ENCODE data around the gene SEC24D.
"Not testable (repeated sequence)": the region's sequence is repeated elsewhere in the genome, so short reads cannot be mapped to it uniquely, and the experiment has no call there.

SEC24D gene, protein sequence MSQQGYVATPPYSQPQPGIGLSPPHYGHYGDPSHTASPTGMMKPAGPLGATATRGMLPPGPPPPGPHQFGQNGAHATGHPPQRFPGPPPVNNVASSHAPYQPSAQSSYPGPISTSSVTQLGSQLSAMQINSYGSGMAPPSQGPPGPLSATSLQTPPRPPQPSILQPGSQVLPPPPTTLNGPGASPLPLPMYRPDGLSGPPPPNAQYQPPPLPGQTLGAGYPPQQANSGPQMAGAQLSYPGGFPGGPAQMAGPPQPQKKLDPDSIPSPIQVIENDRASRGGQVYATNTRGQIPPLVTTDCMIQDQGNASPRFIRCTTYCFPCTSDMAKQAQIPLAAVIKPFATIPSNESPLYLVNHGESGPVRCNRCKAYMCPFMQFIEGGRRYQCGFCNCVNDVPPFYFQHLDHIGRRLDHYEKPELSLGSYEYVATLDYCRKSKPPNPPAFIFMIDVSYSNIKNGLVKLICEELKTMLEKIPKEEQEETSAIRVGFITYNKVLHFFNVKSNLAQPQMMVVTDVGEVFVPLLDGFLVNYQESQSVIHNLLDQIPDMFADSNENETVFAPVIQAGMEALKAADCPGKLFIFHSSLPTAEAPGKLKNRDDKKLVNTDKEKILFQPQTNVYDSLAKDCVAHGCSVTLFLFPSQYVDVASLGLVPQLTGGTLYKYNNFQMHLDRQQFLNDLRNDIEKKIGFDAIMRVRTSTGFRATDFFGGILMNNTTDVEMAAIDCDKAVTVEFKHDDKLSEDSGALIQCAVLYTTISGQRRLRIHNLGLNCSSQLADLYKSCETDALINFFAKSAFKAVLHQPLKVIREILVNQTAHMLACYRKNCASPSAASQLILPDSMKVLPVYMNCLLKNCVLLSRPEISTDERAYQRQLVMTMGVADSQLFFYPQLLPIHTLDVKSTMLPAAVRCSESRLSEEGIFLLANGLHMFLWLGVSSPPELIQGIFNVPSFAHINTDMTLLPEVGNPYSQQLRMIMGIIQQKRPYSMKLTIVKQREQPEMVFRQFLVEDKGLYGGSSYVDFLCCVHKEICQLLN

DNA sequence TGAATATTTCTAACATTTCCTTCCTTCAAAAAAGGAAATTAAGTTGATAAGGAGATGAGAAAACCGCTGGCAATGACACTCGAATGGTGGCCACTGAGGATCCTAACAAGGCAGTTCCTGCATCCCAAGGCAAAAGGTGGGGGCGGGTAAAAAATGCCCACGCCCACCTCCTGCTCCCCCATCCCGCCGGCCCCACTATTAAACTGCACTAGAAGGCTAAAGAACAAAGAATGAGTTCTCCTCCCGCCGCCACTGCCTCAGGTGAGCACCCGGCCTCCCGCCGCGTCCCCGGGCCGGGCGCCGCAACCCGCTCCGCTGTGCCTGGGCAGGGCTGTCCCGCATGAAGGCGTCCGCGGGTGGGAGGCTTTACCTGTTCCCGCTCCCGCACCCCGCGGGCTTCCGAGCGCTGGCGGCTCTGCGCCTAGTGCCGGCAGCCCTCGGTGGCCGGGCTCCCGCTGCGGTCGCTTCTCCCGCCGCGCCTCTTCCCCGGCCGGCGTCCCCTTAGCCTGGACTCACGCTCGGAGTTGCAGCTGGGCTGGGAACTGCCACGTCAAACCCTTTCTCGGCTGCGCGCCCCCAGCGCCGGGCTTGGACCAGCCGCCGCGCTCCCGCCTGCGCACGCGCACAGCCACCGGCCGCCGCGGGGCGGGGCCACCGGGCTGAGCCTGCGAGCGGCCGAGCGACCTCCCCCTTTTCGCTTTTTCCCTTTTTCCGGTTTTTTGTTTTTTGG lies at the start of gene SEC24D:
SEC24D (minus strand) TSS at position 556 of the 730 bp plus-strand sequence. CDS start 2,430 bp downstream, outside the sequence.
- peak; percentile 18 for DNase-seq

DNA sequence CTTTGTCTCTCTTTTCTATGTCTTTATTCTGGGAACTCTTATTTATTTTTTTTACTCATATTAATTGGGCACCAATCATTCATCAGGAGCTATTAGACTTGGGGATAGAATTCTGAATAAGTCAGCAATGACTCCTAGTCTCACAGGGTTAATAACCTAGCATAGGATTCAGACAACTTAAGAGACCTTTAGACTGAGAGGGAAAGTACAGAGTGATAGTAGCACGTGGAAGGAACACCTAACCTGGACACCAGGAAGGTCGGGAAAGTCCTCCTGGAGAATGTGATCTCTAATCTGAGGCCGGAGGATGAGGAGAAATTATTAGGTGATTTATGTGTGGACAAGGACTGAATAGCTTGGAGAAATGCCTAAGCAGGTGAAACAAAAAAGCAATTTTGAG lies 48.8 kb upstream of the SEC24D start:
- DNase-seq, result no peak

DNA sequence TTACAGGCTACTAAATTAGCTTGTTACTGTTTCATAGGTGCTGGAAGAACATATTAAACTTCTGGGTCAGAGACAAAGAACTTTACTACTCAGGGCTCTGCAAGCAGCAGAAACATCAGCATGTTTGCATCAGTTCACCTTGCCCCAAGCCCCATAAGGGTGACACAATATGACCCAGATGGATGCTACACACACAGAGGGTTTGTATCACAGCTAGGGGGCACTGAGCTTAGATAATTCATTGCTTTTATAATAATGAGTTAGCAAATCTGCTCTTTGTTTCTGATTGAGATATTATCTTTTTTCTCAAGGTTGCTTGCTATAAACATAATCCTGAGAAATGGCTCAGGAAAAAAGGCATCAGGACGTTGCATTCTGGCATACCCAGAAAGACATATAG lies 47.9 kb upstream of the SEC24D start:
- DNase-seq, result no peak

DNA sequence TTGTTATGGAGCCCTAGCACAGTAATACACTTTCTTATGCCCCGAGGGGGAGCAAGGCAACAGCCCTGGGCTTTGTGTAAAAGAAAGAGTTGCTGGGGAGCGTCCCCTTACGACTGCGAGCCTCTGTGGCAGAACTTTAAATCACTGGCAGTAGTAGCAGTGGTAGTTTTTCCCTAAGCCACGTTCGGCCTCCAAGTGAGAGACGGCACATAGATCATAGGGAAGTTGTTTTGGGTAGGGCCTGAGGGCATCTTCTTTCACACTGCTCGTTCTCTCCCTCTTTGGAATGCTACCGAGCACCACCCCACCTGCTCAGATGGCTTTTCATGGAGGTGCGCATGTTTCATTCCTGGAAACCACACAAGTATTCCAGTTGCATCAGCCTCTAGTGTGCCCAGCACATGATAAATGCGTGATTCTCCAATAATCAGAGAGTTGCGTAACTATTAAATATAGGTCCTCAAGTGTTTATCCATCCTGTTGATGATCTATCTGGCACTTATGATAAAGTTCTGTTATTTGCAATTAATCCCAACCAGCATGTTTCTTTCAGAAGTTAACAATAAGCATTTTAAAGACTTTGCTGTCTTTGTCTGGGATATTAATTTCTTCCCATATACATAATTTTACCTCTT lies 45.7 kb upstream of the SEC24D start:
- no peak for DNase-seq

DNA sequence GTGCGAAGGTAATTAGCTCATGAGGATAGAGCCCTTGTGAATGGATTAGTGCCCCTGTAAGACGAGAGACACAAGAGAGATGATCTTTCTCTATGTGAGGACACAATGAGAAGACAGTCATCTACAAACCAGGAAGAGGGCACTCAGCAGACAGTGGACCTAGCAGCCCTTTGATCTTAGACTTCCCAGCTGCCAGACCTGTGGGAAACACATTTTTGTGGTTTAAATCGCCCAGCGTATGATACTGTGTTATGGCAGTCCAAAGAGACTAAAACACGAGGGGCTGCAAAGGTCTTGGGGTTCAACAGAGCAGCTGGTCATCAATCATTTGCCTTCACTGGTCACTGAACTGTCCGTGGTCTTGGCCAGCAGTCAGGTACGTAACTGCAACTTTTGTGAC lies 43.5 kb upstream of the SEC24D start:
- DNase-seq, result no peak

DNA sequence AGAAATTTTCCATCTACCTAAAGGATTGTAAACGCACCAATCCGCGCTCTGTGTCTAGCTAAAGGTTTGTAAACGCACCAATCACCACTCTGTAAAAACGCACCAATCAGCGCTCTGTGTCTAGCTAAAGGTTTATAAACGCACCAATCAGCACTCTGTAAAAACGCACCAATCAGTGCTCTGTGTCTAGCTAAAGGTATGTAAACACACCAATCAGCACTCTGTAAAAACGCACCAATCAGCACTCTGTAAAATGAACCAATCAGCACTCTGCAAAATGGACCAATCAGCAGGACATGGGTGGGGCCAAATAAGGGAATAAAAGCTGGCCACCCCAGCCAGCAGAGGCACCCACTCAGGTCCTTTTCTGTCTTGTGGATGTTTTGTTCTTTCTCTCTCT lies 42.6 kb upstream of the SEC24D start:
- not testable (repeated sequence) for DNase-seq

DNA sequence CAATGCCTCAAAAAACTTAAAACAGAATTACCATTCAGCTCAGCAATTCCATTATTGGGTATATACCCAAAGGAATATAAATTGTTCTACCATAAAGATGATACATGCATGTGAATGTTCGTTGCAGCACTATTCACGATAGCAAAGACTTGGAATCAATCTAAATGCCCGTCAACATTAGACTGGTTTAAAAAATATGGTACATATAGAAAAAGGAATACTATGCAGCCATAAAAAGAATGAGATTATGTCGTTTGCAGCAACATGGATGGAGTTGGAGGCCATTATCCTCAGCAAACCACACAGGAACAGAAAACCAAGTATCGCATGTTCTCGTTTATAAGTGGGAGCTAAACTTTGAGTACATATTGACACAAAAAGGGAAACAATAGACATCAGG lies 41.9 kb upstream of the SEC24D start:
- no peak for DNase-seq

DNA sequence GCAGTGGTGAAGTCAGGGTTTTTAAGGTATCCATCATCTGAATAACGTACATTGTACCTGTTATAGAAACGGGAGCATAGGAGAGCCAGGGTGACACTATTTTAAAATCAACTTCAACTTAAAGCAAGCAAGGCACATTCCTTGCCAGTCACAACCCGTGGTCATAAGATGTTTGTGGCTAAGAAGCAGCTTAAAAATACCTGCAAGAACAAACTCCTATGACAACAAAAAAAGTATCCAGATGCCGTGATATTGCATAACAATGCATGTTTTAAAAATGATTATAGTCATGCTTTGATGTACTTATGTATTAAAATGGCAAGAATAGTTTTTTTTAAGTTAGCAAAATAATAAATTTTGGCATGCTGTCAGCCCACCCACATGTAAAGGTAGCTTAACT lies 36.3 kb upstream of the SEC24D start:
- DNase-seq, result no peak

DNA sequence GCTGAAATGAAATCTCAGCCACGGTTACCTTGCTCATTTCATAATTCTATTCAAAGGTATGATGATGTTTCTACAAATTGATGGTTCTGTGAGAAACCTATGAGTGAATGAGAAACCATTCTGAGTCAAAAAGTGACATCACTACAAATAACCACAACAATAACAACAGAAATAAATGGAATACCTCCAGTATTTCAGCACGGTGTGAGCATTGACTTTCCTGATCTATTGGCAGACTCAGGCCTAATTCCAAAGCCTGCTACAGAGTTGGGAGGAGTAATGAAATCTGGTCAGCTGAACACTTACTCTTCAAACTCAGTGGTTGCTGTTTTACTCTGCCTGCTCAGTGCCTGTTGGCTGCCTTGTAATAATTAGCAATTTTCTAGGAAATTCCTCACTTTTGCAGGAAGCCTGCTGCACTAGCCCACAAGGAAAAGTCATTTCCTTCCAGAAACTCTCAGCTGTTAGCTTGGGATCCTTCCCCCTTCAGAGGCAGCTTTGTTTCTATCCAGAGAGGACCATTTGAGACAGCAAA lies 33.9 kb upstream of the SEC24D start:
- no peak for DNase-seq

DNA sequence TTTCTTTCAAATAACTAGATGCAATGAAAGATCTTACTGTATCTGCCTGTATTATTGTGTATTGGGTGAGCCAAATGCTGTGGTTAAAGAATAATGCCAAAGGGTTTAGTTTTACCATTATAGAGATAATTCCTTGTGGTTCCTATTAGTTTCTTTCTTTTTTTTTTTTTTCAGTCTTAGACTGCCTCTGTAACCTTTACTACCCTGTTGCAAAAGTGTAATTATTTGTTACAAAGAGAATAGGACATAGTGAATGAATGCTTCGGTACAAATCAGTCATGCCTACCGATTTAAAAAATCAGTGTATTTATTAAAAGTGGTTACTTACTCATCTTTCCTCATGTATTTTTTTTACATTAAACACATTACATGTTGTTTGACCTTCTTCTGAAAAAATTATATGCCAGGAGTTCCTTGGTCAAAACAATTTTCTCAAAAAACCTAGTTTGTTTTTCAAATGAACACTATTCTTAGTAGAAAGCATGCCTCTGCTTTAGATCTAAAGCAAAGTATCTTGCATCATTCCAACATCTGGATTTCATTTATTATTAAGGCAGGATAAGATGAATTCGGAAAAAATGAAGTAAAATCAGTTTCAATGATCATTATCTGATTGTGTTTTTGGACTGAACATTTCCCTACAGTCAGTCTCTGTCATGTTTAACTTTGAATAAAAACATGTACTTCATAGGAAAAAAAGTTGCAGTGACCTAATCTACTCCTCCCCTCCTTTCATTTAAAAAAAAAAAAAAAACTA lies 31.6 kb upstream of the SEC24D start:
- DNase-seq, result no peak

DNA sequence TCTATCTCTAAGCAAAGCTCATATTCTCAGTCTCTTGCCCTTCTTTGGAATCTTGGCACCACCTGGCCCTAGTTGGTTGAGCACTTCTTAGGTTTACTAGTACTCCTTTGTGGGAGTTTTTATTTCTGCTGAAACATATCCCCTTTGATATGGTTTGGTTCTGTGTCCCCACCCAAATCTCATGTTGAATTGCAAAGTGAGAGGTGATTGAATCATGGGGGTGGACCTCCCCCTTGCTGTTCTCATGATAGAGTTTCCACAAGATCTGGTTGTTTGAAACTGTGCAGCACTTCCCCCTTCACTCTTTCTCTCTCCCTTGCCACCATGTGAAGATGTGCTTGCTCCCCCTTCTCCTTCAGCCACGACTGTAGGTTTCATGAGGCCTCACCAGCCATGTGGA lies 30.5 kb upstream of the SEC24D start:
- no peak for DNase-seq

DNA sequence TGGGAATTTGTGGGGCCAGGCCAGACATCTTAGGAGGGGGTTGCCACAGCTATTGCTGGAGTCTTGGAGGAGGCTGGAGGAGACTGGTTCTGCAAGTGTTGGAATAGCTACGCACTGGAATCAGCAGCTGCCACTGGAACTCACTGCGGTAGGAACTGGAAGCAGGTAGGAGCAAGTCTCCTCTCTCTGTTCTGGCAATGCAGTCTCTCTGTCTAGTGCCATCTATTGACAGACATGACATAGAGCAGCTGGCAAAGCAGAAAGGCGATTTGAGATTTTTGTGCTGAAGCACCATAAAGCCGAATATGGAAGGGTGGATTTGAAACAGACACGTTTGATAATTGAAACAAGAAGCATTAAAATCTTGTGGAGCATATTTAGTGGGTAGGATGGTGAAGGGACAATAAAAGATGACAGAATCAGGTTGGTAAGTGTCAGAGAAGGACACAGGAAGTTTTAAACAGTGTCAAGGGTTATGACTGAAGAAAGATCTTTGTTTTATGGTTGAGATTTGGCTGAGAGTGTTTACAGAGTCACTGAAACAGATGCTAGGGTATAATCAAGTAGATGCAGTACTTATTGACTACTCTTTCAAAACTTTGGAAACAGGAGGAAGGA lies 29.3 kb upstream of the SEC24D start:
- peak; percentile 12 for DNase-seq

DNA sequence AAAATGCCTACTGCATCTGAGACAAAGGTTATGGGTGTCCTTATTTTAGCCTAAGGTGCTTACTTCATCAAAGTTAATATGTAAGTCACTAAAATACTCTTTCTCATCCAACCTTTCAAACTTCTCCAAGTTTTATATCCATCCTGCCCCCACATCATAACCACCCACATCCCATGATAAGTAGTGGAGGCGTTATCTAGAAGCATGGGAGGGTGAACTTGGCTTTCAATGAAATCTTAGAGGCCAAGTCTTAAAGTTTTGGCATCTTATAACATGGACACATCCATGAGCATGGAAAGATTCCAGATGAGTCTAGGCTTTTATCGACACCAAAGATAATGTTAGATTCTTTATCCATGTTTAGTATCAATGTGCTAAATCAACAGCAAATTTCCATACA lies 22.9 kb upstream of the SEC24D start:
- no peak for DNase-seq

DNA sequence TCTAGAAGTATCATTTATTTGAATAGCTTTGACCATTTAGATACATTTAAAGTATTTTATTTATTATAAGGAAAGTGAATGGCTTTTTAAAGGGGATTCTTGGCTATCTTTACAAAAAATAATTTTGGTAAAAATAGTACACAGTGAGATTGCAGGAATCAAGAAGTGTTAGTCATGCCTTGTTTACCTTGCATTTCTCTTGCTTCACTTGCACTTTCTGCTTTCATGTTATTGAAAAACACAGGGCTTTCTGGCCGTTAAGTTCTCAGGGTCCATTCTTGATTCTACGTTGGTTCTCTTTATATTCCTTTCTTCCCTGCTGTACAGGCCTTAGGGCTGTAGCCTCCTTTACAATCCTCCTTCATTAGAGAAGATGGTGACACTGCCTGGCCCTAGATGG lies 21.8 kb upstream of the SEC24D start:
- DNase-seq, result no peak

DNA sequence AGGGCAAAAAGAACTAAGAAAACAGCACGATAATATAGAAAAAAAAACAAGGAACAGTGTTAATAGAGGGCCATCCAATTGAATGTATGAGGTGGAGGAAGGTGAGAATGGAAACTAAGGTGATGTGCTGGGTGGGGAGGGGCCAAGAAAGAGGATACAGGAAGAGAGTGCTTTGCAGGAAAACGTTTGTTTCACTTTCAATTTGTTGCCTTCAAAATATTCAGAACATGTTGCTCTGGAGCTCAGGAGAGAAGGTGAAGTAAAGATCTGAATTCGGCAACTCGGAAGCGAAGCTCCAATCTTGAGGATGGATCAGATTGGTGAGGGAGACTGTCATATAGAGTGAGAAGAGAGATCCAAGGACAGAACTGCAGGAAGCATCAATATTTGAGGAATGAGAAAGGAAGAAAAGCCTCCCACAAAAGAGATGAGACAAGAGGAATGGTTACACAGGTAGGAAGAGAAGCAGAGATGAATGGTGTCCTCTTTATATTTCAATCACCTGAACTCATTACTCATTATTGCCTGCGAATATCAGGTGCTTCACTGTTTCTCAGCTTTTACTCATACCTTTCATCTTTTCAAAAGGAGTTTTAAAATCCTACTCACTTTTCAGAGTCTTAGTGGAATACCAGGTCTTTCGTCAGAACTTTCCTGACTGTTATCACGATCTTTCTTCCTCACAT lies 14.7 kb upstream of the SEC24D start:
- DNase-seq, result no peak

DNA sequence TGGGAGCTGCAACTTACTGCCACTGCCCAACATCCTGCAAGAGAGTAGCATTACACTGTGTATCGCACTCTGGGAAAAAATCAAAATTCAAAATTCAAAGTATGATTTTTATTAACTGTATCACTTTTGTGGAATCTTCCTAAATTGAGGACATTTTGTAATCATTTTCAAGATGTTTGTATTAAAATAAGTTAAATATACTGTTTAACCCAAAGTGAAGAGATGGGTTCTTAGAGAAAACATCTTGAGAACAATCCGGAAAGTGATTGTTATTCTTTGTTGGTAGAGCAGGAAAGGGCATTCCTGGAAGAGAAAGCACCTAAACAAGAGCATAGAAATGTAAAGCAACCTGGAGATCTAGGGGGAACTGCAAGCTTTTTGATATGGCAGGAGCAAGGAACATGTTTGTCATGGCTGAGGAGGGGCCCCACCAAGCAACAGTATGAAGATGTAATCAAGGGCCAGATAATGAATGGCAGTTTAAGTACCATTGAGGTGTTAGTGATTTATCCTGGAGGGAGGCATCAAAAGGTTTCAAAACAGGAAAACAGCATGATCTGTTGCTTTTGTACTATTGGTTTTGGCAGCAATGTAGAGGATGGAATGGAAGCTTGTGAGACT lies 14.1 kb upstream of the SEC24D start:
- DNase-seq, result no peak

DNA sequence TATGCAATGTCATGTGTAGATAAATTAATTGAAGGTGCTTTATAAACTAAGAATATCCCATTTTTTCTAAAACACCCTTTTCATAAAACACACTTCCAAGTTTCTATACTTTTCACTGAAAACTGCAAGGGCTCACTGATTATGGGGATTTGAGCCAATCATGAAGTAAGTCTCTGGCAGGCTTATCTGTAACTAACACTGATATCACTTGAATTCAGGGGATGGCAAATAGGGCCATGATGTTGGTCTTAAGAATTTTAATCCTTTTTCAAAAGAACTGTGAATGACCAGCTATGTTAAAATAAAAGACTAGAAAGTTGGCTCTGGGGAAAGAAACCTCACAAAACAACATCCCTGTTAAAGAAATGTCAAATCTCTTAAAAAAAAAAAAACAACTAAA lies 13.0 kb upstream of the SEC24D start:
- no peak for DNase-seq

DNA sequence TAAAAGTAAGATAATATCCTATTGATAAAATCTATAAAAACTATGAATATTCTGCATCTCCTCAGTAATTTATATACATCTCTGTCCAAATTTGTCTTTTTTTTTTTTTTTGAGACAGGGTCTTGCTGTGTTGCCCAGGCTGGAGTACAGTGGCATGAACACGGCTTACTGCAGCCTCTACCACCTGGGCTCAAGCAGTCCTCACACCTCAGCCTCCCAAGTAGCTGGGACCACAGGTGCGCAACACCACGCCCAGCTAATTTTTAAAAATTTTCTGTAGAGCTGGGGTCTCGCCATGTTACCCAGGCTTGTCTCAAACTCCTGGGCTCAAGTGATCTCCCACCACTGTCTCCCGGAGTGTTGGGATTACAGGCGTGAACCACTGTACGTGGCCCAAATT lies 12.3 kb upstream of the SEC24D start:
- no peak for DNase-seq

DNA sequence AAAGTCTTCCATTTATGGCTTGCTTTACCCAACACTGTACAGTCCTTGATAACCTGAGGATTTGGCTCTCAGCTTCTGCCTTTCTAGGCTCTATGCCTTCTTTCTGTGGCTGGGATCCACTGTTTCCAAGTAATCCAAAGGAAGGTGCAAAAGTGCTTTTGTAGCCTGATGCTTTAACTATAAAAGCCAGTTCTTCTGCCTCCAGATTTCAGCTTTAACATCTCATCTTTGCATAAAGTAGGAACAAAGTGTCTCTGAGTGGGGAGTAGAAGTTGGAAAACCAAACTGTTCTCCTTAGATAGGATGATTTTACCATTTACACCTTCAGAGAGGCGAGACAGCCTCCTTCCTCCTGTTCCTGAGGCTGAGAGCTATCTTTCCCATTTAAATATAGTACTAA lies 11.1 kb upstream of the SEC24D start:
- DNase-seq, result no peak

DNA sequence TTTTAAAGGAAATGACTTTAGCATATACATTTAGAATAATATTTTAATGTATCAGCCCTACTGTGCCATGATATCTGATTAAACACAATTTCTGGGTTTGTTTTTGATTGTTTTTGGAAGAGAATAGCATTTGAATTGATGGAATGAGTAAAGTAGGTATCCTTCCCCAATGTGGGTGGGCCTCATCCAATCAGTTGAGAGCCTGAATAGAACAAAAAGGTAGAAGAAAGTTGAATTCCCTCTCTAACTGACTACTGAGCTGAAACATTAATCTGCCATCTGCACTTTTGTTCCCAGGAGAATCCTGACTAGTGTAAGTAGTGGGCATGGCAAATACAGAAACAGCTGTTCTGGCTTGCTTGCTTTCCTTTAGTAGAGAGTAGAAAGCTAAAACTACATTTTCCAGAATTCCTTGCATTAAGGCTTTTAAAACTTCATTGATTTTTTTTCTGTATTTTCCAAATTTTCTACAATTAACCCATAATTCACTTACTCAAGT lies 9.7 kb upstream of the SEC24D start:
- DNase-seq, result no peak

All from SIG-M5 (cell line).